GM18499 (cell line): ENCODE data around the gene SARNP.

Source experiments
- ATAC-seq: cut with Tn5 transposase; IDR thresholded peaks from one replicate; pipeline ENCODE4 v1.9.1; 2021; ENCODE audit warnings: moderate number of reproducible peaks; ENCODE audit not compliant: insufficient read depth, unreplicated experiment

Gene SARNP

GRCh38 chr12:55745361-55746173 lies 72.0 kb downstream of the SARNP start:
- no peak for ATAC-seq

DNA sequence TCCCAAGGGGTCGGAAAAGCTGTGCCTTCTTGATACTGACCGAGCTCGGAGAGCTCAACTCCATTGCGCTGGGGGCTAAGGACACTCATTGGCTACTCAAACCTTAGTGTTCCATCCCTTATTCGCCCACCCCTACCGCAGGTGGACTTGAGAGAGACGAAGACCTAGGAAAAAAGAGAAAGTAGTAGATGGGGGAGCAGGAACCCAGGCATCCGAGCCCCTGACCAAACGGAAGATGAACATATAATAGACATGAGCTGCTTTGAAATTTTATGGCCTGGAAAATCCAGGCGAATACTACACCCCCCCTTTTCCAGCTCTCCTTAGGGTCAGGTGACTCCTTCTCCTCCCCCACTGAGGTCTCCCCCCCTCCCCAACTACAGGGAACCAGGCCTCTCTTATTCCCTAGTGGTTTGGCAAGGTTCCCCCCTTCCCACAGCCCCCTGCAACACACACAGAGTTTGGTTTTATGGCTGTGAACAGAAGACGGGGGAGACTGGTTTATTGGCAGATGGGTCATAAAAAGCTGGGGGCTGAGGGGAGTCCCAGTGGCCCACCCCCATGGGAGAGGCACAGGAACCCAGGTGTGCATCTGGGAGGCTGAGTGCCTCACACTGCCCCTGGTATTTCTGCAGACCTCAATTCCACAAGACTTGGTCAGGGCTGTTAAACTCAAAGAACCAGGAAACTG lies 73.0 kb downstream of the SARNP start:
- no peak for ATAC-seq

DNA sequence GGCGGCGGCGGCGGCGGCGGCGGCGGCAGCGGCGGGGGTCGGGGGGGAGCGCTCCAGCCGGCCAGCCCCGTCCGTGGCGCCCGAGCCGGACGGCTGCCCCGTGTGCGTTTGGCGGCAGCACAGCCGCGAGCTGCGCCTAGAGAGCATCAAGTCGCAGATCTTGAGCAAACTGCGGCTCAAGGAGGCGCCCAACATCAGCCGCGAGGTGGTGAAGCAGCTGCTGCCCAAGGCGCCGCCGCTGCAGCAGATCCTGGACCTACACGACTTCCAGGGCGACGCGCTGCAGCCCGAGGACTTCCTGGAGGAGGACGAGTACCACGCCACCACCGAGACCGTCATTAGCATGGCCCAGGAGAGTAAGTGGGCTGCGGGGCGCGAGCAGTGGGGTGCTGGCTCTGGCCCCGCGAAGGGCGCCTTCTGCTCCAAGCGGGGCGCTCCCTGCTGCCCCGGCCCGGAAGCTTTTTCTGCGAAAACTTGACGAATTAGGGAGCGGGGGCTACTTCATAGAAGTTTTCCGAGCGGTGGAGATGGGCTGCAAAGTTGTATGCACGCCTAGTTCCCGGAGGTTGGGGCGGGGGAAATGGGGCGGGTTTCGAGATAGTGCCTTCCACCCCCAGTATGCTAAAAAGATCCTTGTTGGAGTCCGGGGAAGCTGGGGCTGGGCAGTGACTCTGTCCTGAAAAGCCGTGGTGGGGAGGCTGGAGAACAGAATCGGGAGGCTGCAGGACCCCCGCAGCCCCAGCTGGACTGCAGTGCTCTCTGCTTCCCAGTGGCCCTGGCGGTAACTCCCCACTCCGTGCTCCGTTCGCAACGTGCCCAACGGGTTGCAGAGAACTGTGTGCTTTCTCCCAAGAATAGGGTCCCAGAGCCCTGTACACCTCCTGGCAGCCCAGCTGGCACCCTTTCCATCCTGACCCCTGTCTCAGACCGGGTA lies 73.9 kb downstream of the SARNP start:
- ATAC-seq: peak; percentile 39

DNA sequence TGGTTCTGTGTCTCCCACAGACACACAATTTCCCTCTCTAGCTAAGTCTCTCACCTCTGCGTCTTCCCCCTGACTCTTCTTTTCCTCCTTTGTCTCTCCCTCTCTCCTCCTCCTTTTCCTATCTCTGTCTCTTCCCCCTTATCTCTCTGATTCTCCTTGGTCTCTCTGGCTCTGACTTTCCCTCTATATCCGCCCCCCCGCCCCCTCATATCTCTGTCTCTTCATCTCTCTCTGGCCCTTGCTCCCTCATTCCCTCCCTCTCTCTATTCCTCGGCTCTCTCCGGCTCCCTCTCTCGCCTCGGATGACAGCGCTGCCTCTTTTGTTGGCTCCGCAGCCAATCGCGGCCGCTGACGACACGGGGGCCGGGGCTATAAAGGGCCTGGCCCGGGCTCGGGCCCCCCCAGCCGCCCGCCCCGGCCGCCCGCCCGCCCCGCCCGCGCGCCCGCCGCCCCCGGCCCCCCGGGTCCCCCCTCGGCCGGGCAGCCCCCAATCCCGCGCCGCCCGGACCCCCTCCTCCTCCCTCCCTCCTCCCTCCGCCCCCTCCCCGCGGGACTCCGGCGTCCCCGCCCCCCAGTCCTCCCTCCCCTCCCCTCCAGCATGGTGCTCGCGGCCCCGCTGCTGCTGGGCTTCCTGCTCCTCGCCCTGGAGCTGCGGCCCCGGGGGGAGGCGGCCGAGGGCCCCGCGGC lies 74.7 kb downstream of the SARNP start, which contains the start of gene GDF11:
TSS of gene GDF11 (plus strand) at position 404 of the 687 bp plus-strand sequence. CDS start at position 599, 195 bp downstream.
- no peak for ATAC-seq

- ATAC-seq: no peak
Observed at GRCh38 chr12:55741931-55742680, 75.4 kb downstream of the SARNP start.

- no peak for ATAC-seq
Observed at GRCh38 chr12:55739025-55739378, 78.5 kb downstream of the SARNP start.

DNA sequence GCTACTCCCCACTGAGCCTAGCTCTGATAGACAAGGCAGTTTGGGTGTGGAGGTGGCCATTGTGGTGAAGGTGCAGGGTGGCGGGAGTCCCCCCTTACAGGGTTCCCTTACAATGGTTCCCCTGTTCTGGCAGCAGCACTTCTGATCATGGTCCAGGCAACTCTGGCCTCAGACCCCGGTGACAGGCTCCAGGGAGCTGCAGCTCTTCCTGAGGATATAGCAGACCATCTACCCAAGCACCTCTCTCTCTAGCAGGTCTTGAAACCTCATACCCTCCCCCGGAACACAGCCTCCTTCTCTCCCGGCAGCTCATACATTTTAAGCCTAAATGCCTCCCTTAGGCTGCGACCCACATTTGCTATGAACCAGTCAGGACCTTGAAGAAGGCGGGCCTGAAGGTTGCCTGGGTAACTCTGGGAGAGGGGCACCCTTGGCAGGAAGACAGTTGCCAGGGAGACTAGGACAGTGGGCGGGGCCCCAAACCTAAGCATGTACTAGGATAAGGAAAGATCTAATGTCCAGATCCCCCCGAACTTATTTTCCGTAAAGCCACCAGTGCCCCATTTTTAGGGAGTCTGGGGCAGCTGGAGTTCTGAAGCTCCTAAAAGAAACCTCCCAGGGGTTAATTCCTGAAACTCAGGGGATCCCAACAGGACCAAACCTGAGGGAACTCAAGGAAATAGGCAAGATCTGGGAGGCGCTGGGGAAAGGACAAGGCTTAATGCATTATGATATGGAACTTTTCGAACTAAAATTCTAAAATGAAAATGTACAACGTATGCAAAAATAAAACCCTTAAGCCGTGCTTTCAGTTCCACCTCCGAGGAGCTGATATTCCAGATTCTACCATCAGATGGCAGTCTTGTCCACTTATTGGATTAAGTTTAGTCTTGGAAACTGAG lies 79.2 kb downstream of the SARNP start:
- peak; percentile 59 for ATAC-seq

DNA sequence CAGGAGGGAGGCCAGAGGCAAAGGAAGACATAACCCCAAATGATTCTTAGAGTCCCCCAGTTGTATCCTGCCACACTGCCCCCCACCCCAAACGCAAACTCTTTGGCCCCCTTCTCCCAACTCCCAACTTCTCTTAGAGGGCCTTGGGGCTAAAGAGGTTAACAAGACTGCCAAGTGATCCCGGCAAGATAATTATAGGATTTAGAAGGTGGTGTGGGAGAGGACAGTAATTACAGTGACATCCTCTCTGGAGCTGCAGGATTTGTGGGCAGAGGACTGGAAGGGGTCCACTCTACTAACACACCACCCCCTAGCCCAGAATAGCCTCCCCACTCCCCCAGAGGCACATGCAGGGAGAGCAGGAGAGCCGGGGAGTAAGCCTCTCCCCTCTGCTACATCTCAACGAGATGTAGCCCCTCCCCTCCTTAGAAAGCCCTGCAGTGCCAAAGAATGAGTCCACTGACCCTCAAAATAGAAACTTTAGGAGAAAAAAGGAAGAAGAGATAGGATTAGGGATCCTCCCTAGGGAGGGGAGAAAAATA lies 79.9 kb downstream of the SARNP start:
- no peak for ATAC-seq

GRCh38 chr12:55736780-55737580 lies 80.5 kb downstream of the SARNP start:
- ATAC-seq: no peak

DNA sequence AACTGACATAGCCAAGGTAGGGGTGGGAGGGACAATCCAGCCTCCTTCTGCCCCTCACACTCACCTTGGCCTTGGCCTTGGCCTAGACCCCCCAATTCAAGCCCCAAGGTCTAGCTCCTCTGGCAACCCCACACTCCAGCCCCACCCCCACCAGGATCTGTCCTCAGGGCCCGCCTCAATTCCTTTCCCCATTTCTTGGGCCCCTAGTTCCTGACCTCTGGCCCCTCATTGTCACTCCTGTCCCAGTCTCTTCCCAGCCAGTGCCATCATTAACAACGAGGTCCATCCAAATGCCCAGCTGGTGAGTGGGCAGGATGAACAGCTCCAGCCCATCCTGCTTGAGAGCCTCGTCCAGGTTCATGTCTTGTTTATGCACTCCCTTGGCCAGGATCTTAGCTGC lies 81.4 kb downstream of the SARNP start:
- no peak for ATAC-seq

- ATAC-seq: no peak
Observed at GRCh38 chr12:55734595-55734994, 82.9 kb downstream of the SARNP start.

GRCh38 chr12:55733858-55734257 lies 83.7 kb downstream of the SARNP start:
- ATAC-seq: no peak

DNA sequence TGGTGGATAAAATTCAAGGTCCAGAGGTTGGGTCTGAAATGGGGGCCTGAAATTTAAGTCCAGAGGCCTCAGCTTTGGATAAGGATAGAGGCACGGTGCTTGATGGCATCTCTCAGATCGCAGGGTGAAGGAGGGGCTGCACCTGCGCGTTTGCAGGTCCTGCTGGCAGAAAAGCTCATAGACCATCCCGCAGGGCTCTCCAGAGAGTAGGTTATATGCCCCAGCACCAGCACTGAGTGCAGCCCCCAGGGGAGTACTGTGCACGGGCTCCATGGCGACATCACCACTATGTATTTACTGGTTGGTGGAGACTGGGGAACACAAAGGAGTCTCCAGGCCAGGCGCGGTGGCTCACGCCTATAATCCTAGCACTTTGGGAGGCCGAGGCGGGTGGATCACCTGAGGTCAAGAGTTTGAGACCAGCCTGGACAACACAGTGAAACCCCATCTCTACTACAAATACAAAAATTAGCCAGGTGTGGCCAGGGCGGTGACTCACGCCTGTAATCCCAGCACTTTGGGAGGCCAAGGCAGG lies 84.4 kb downstream of the SARNP start:
- ATAC-seq: no peak

GRCh38 chr12:55732288-55732687 lies 85.2 kb downstream of the SARNP start:
- no peak for ATAC-seq

DNA sequence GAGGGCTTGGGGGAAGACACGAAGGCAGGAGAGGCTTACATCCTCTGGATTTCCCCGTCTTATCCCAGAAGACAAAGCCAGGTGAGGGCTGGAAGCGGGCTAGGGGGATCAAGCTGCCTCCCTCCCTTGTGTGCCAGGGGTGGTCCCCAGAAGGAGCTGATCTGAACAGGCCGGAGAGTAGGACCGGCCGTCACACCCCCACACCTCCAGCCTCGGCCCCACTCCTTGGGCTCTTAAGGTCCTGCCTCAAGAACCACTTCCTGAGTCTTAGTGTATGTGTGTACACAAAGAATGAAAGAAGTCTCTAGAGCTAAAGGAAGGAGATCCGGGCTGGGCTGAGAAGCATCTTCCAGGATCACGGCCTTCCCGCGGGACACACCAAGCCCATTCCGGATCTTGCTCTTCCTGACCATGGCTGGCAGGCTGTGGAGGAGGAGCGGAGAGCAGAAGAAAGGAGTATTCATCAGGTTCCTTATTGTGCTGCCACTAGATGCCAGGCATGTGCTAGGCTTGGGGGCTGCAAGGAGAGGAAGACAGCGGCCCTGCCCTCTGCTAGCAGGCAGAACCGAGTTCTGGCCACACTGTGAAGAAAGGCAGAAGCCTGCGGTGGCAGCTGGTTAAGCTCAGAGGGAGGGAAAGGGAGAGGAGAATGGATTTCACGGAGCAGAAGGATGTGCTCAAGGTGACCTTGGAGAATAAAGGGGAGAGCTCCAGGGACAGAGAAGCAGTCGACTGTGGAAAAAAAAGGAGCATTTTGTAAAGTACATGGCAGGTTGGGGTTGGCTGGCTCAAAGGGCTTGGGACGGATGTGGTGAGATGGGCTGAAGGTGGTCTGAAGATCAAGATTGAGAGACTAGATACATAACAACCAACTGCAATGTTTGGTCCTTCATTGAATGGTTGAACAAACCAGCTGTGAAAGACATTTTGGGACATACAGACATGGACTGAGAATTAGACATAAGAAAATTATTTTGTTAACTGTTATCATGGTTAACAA lies 87.4 kb downstream of the SARNP start:
- peak; percentile 32 for ATAC-seq
